Mucosa of rectum (tissue), 2 donors: ENCODE measurements around the gene DPF1.

Source experiments
- H3K27ac ChIP-seq, 2 donors: one replicate each; pipeline ENCODE4 v1.7.0; 2013; ENCODE audit warnings: inconsistent platforms in 2 of 2, low read depth in 2 of 2, low read length in 2 of 2
- H3K27me3 ChIP-seq, 2 donors: one replicate each; pipeline ENCODE4 v1.7.0; 2013; ENCODE audit warnings: low read length in 2 of 2; ENCODE audit not compliant: control insufficient read depth in 2 of 2, insufficient read depth in 2 of 2
- H3K36me3 ChIP-seq, 2 donors: one replicate each; pipeline ENCODE4 v1.7.0; 2013; ENCODE audit warnings: low read length in 2 of 2; ENCODE audit not compliant: control insufficient read depth in 2 of 2, insufficient read depth in 2 of 2
- H3K4me1 ChIP-seq, 2 donors: one replicate each; pipeline ENCODE4 v1.7.0; 2013; ENCODE audit warnings: low read length in 2 of 2, mild to moderate bottlenecking in 1 of 2; ENCODE audit not compliant: control insufficient read depth in 2 of 2, insufficient read depth in 2 of 2
- H3K4me3 ChIP-seq, 2 donors: one replicate each; pipeline ENCODE4 v1.7.0; 2013; ENCODE audit warnings: low read length in 2 of 2
- H3K9ac ChIP-seq, 2 donors: one replicate each; pipeline ENCODE4 v1.7.0; 2013; ENCODE audit warnings: low read length in 2 of 2, low read depth in 1 of 2, mild to moderate bottlenecking in 1 of 2
- H3K9me3 ChIP-seq, 2 donors: one replicate each; pipeline ENCODE4 v1.7.0; 2013; ENCODE audit warnings: low read length in 2 of 2; ENCODE audit not compliant: control insufficient read depth in 2 of 2
- donor health status: healthy.
- donor health status: Normal muscosa, but diverticular disease.

DPF1 gene

GRCh38 chr19:38210458-38210987 lies 13.5 kb downstream of the DPF1 start:
- peak overlapping the region; percentile 54 to 68 for H3K27ac ChIP-seq

DNA sequence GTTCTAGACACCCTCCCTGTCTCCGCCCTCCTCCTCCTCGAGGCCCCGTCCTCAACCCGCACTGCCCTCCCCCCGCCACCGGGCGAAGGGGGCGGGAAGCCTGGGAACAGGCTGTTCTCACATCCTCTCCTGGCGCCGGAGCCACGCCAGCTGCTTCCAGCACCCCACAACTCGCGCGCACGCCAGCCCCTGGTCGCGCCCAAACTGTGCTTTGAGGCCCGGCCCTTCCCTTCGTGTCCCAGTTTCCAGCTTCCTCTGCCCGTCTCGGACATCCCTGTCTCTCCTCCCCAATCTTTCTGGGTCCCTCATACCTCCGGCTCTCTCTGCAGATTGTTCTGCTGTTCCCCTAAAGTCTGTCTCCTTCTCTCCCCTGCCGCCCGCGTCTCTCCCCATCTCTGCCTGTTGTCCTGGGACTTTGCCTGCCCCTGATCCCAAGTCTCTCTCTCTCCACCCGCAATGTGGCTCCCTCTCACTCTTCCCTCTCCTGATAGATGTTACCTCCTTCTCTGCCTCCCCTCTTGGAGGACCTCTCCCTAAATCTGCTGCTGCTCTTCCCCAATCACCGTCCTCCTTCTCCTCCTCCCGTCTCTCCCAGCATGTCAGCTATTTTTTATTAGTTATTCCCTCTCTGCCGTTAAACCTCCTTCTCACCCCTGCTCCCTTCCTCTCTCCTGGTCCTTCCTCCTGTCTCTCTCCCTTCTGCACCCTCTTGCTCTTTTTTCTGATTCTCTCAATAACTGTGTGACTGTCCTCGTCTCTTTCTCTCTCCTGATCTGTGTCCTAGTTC lies 14.2 kb downstream of the DPF1 start:
- peak overlapping the region in 1 of 2 donors; percentile 37 for H3K9ac ChIP-seq
- peak overlapping the region; percentile 26 to 31 for H3K4me3 ChIP-seq
- peaks cover 11 to 28% of the 10 kb centered on the region in 2 donors for H3K27me3 ChIP-seq
- H3K9me3 ChIP-seq = no peaks in the 10 kb centered on the region
- H3K4me1 ChIP-seq = peaks cover 3 to 11% of the 10 kb centered on the region in 2 donors
- peaks cover 8 to 15% of the 10 kb centered on the region in 2 donors for H3K36me3 ChIP-seq
- H3K27ac ChIP-seq = peak overlapping the region; percentile 54 to 68

More at GRCh38 chr19:38210458-38210987, 13.5 kb downstream of the DPF1 start:
- Histone ChIP-seq H3K9ac (peak overlapping the region in 1 of 2 donors; percentile 37), H3K9me3 (no peaks in the 10 kb centered on the region), H3K4me1 (peaks cover 3 to 11% of the 10 kb centered on the region in 2 donors), H3K36me3 (peaks cover 7 to 11% of the 10 kb centered on the region in 2 donors), H3K27me3 (peaks cover 11 to 28% of the 10 kb centered on the region in 2 donors), H3K4me3 (peak overlapping the region; percentile 26 to 31)

DNA sequence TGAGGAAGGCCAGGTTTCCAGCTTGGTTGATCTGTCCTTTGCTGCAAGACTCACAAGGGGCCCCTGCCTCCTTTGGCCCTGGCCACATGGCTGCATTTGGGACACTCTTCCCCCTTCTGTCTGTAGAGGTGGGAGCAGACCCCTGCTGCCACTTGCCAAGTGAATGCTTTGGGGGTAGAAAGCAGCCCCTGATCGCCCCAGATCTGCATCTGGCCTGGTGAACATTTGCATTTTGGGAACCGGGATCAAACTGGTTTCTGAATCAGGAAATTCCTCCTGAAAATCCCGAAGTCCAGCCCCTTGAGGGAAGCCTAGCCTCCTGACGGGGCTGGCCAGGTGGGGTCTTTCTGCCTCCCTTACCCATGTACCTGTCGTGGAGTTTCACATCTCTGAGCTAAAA lies 14.9 kb downstream of the DPF1 start:
- Histone ChIP-seq H3K4me1 (peaks cover 3 to 11% of the 10 kb centered on the region in 2 donors), H3K9me3 (no peaks in the 10 kb centered on the region), H3K27ac (no peak overlapping the region), H3K9ac (no peak overlapping the region), H3K36me3 (peaks cover 11 to 17% of the 10 kb centered on the region in 2 donors), H3K27me3 (peaks cover 11 to 28% of the 10 kb centered on the region in 2 donors), H3K4me3 (no peak overlapping the region)

DNA sequence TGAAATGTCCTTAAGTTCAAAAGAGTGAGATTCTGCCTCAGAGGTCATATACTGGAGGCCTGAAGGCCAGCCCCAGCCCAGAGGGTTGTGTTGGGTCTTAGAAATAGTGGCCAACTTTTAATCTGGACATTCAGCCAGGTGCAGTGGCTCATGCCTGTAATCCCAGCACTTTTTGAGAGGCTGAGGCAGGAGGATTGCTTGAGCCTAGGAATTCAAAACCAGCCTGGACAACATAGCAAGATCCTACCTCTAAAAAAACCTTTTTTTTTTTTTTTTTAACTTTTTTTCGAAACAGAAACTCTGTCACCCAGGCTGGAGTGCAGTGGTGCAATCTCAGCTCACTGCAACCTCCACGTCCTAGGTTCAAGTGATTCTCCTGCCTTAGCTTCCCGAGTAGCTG lies 15.5 kb downstream of the DPF1 start:
- Histone ChIP-seq H3K27ac (no peak overlapping the region), H3K9ac (no peak overlapping the region), H3K4me3 (no peak overlapping the region), H3K27me3 (peaks cover 11 to 23% of the 10 kb centered on the region in 2 donors), H3K9me3 (no peaks in the 10 kb centered on the region), H3K36me3 (peaks cover 13 to 21% of the 10 kb centered on the region in 2 donors), H3K4me1 (peaks cover 3 to 11% of the 10 kb centered on the region in 2 donors)

DNA sequence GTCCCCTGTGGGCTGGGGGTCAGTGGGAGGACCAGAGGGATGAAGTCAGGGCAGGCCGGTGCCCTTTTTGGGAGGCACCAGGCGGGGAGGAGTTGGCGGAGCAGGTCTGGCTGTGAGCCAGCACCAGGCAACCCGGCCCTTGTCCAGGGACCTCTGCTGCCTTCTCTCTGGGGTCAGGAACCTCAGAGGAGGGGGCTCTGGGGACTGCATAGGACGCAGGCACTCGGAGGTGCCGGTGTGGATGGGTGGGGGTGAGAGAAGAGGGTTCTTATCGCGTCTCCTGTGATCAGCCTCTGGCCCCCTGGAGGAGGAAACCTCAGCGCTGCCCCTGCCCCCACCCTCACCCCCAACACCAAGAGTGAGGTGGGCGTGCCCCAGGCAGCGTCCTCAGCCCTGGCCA lies 16.5 kb downstream of the DPF1 start:
- Histone ChIP-seq H3K9ac (no peak overlapping the region), H3K36me3 (peaks cover 20 to 21% of the 10 kb centered on the region in 2 donors), H3K4me1 (peaks cover 3 to 11% of the 10 kb centered on the region in 2 donors), H3K27ac (no peak overlapping the region), H3K9me3 (no peaks in the 10 kb centered on the region), H3K27me3 (peaks cover 9 to 19% of the 10 kb centered on the region in 2 donors), H3K4me3 (no peak overlapping the region)

GRCh38 chr19:38206928-38207327 lies 17.1 kb downstream of the DPF1 start:
- Histone ChIP-seq H3K9me3 (no peaks in the 10 kb centered on the region), H3K4me1 (peaks cover 3 to 11% of the 10 kb centered on the region in 2 donors), H3K27me3 (peaks cover 9 to 19% of the 10 kb centered on the region in 2 donors), H3K36me3 (peaks cover 24 to 25% of the 10 kb centered on the region in 2 donors), H3K4me3 (no peak overlapping the region), H3K9ac (no peak overlapping the region), H3K27ac (no peak overlapping the region)

- no peaks in the 10 kb centered on the region for H3K9me3 ChIP-seq
- H3K36me3 ChIP-seq = peaks cover 31 to 32% of the 10 kb centered on the region in 2 donors
- H3K4me3 ChIP-seq = no peak overlapping the region
- H3K27ac ChIP-seq = no peak overlapping the region
- H3K27me3 ChIP-seq = peaks cover 9 to 19% of the 10 kb centered on the region in 2 donors
- peaks cover 3 to 11% of the 10 kb centered on the region in 2 donors for H3K4me1 ChIP-seq
- no peak overlapping the region for H3K9ac ChIP-seq
Measured at GRCh38 chr19:38206006-38206745, 17.8 kb downstream of the DPF1 start.

GRCh38 chr19:38204728-38205127 lies 19.3 kb downstream of the DPF1 start:
- Histone ChIP-seq H3K27me3 (peaks cover 0 to 8% of the 10 kb centered on the region in 2 donors), H3K9ac (no peak overlapping the region), H3K27ac (no peak overlapping the region), H3K9me3 (no peaks in the 10 kb centered on the region), H3K4me3 (no peak overlapping the region), H3K4me1 (peaks cover 0 to 8% of the 10 kb centered on the region in 2 donors), H3K36me3 (peaks cover 34 to 39% of the 10 kb centered on the region in 2 donors)

DNA sequence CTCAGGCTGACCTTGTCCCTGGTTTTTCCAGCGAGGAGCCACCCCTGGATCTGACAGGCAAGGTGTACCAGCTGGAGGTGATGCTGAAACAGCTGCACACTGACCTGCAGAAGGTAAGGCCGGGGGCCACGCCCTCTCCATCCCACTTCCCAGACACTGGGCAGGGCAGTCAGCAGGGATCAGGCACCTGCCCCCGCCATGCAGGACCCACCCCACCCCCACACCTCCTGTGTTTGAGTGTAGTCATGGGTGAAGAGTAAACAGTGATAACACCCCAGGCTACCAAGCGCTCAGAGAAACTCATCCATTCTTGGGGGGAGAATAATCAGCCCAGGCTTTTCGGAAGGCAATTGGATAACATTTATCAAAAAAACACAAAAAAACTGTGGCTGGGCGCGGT lies 19.9 kb downstream of the DPF1 start:
- peaks cover 0 to 3% of the 10 kb centered on the region in 2 donors for H3K4me1 ChIP-seq
- peaks cover 34 to 40% of the 10 kb centered on the region in 2 donors for H3K36me3 ChIP-seq
- H3K9me3 ChIP-seq = no peaks in the 10 kb centered on the region
- H3K27me3 ChIP-seq = peaks cover 0 to 3% of the 10 kb centered on the region in 2 donors
- no peak overlapping the region for H3K9ac ChIP-seq
- H3K27ac ChIP-seq = no peak overlapping the region
- H3K4me3 ChIP-seq = no peak overlapping the region

- no peaks in the 10 kb centered on the region for H3K27me3 ChIP-seq
- H3K27ac ChIP-seq = no peak overlapping the region
- peaks cover 43 to 49% of the 10 kb centered on the region in 2 donors for H3K36me3 ChIP-seq
- H3K9me3 ChIP-seq = no peaks in the 10 kb centered on the region
- no peak overlapping the region for H3K9ac ChIP-seq
- H3K4me1 ChIP-seq = no peaks in the 10 kb centered on the region
- no peak overlapping the region for H3K4me3 ChIP-seq
Measured at GRCh38 chr19:38203197-38203596, 20.8 kb downstream of the DPF1 start.
